Right cardiac atrium (tissue), 5 donors: ENCODE results near the gene SLC51A. TPM values are rescaled to one million over a fixed set of nuclear protein-coding genes. Genes with fewer than 3 reads are reported as not detected.

Experiments
- ATAC-seq, 2 donors: fragments of 200-7000 bp; cut with Tn5 transposase; one replicate each; pipeline versions ENCODE4 v1.8.0 to v1.9.1; 2020; ENCODE audit warnings: moderate library complexity in 2 of 2, mild to moderate bottlenecking in 1 of 2
- DNase-seq, 3 donors: peaks; one replicate each; pipeline ENCODE4 v3.0.0-alpha.2; 2020
- H3K27ac ChIP-seq: one replicate; pipeline ENCODE4 v1.5.1; 2013; ENCODE audit warnings: mild to moderate bottlenecking, low read length, control low read depth, moderate library complexity
- H3K27me3 ChIP-seq: one replicate; pipeline ENCODE4 v1.6.1; 2013; ENCODE audit not compliant: control insufficient read depth, insufficient read depth
- H3K4me1 ChIP-seq: one replicate; pipeline ENCODE4 v1.6.1; 2013; ENCODE audit warnings: low read length; ENCODE audit not compliant: control insufficient read depth, insufficient read depth
- H3K4me3 ChIP-seq: one replicate; pipeline ENCODE4 v1.5.1; 2013; ENCODE audit warnings: low read length, control low read depth
- H3K9me3 ChIP-seq: one replicate; pipeline ENCODE4 v1.6.1; 2013; ENCODE audit warnings: low read length; ENCODE audit not compliant: control insufficient read depth
- WGBS: extraction: QIAGEN DNeasy Blood & Tissue Kit; methylation state at CpG from one replicate; pipeline ENCODE4 v1.1.7; 2013; 5-methylcytosine and 5-hydroxymethylcytosine counted together
- intact Hi-C, 4 donors: fragments of 100-400 bp; cut with DNase I; formaldehyde crosslinking; loops; one replicate each; pipeline versions ENCODE4 v1.11.0 to v1.14.0; 2022 to 2023
- polyA plus RNA-seq: library from polyadenylated mRNA; stranded (reverse); fragments of 200-250 nt; gene quantifications from one replicate; pipeline ENCODE4 v1.2.3, GENCODE V29; 2013
- total RNA-seq, 4 donors: library from RNA; stranded (reverse); fragmentation: NEBNext Ultra II Directional; extraction: Animal tissue kit (Norgen Biotek cat#: 25700); gene quantifications; one replicate each; pipeline ENCODE4 v1.2.1, GENCODE V29; 2021
- donor health status: healthy with polysubstance abuse.
- donor health status: DM: no; HTN: yes; CAD: no.
- donor health status: DM: no; HTN: no; CAD: no.
- donor health status: DM: no; HTN: yes; CAD: no; lungs with severe emphysema.
- donor health status: DM: yes; HTN: yes; CAD: no.

SLC51A gene
- total and polyA plus RNA-seq, 5 donors, result 0.23 to 0.81 (median 0.68) TPM; not detected in 2

DNA sequence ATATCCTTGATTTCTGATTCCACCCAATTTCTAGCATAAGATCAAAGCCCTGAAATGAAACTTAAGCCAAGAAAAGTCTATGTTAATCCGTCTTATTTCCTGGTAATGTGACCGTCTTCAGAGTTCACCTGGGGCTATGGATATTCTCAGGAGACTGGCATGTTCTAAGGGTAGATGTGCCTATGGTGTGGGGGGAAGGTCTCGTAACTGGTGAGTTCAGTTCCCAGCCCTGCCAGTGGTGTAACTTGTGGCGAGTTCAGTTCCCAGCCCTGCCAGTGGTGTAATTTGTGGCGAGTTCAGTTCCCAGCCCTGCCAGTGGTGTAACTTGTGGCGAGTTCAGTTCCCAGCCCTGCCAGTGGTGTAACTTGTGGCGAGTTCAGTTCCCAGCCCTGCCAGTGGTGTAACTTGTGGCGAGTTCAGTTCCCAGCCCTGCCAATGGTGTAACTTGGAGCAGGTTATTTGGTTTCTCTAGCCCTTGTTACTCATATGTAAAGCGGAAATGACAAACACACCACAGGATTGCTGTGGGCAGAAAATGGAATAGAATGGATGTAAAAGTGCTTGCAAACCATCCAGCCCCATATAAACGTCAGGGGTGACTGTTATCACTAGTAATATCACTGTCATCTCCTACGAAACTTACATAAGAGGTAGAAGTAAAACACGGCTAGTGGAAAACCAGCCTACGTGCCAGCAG, 30.4 kb downstream of the SLC51A start:
- WGBS, result 86% methylated on average over 13 of the region's 13 CpGs
- no peak for ATAC-seq

DNA sequence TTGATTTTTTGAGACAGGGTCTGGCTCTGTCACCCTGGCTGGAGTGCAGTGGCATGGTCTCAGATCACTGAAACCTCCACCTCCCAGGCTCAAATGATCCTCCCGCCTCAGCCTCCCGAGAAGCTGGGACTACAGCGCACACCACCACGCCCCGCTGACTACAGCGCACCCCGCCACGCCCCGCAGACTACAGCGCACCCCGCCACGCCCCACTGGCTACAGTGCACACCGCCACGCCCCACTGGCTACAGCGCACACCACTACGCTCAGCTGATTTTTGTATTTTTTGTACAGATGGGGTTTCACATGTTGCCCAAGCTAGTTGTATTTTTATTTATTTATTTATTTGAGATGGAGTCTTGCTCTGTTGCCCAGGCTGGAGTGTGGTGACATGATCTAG, 35.6 kb downstream of the SLC51A start:
- no peak overlapping the region for H3K27ac ChIP-seq
- intact Hi-C loops, result loop anchor here in 2 of 4 donors (5.0 to 10.0 kb wide), 2 partner anchors 263 to 270 kb away; partner anchors contain the start of gene SMCO1 (in 1 of the 2)
- H3K4me1 ChIP-seq, result no peaks in the 10 kb centered on the region
- ATAC-seq (peak in 1 of 2 donors; percentile 58), DNase-seq (no peak)
- no peaks in the 10 kb centered on the region for H3K27me3 ChIP-seq
- no peaks in the 10 kb centered on the region for H3K9me3 ChIP-seq
- 98% methylated on average over 16 of the region's 16 CpGs for WGBS
- H3K4me3 ChIP-seq, result no peak overlapping the region

More for the DNA sequence above, 30.4 kb downstream of the SLC51A start:
- no peak overlapping the region for H3K27ac ChIP-seq
- no peak overlapping the region for H3K4me3 ChIP-seq
- no peak for DNase-seq
- no peaks in the 10 kb centered on the region for H3K27me3 ChIP-seq
- no peaks in the 10 kb centered on the region for H3K9me3 ChIP-seq
- intact Hi-C loops, result no loop called here
- H3K4me1 ChIP-seq, result no peaks in the 10 kb centered on the region

DNA sequence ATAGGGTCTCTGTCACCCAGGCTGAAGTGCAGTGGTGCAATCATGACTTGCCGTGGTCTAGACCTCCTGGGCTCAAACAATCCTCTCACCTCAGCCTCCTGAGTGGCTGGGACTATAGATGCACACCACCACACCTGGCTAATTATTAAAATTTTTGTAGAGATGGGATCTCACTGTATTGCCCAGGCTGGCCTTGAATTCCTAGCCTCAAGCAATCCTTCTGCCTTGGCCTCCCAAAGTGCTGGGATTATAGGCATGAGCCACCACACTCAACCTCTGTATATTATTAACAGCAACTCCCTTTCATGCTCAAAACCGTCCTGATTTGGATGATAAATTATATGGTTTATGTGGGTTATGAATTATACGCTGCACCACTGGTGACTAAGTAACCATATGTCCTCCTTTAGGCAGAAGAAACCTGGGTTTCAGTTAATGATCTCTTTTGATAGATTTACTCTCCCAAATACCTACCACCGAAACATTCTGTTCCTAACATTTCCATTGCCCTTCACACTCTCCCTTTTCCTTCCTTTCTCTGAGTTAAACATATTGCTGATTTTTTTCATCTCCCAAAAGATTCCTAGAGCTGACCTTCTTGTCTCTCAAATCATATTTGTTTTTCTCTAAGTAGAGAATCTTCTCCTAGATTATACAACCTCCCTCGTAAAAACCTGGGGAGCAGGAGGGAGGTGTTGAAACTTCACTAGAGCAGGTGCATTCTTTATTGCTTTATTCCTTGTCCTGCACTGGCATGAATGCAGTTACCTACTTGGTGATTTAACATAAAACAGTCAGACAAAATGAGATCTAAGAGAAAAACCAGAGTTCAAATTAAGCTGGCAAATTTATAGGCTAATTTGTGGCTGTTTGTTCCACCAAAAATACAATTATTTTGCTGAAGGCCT, 38.3 kb downstream of the SLC51A start:
- intact Hi-C loops, result loop anchor here in 2 of 4 donors (5.0 to 10.0 kb wide), 2 partner anchors 260 to 268 kb away; partner anchors contain the start of gene SMCO1 (in 1 of the 2)
- DNase-seq (no peak), ATAC-seq (no peak)
- 83% methylated on average over 5 of the region's 5 CpGs for WGBS
- no peak overlapping the region for H3K27ac ChIP-seq
- no peaks in the 10 kb centered on the region for H3K27me3 ChIP-seq
- no peaks in the 10 kb centered on the region for H3K9me3 ChIP-seq
- H3K4me3 ChIP-seq, result no peak overlapping the region
- no peaks in the 10 kb centered on the region for H3K4me1 ChIP-seq

DNA sequence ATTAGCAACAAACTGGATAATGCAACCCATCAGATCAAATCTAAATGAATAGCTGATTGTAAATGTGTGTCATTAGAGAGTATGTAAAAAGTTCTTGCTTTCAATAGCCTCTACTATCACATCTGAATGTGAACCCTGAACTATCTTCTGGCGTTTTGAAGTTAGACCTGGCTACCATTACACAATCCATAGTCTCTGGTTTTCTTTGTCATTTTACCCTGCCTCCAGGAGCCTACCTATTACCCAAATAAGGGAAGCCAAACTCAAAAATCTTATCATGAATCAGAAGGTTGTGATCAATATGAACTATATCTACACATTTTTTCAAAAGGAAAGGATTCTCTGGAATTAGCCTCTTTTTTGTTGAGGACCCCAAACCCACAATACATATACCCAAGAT, 39.4 kb downstream of the SLC51A start:
- H3K9me3 ChIP-seq, result no peaks in the 10 kb centered on the region
- intact Hi-C loops, result loop anchor here in 1 of 4 donors (10.0 kb wide), 1 partner anchor 259 kb away; the partner anchor contains the start of gene SMCO1
- H3K27me3 ChIP-seq, result no peaks in the 10 kb centered on the region
- no peak for DNase-seq
- whole genome bisulfite sequencing, result 75% methylated on average over 1 of the region's 1 CpG
- no peak overlapping the region for H3K4me3 ChIP-seq
- no peak overlapping the region for H3K27ac ChIP-seq
- no peaks in the 10 kb centered on the region for H3K4me1 ChIP-seq
- no peak for ATAC-seq

DNA sequence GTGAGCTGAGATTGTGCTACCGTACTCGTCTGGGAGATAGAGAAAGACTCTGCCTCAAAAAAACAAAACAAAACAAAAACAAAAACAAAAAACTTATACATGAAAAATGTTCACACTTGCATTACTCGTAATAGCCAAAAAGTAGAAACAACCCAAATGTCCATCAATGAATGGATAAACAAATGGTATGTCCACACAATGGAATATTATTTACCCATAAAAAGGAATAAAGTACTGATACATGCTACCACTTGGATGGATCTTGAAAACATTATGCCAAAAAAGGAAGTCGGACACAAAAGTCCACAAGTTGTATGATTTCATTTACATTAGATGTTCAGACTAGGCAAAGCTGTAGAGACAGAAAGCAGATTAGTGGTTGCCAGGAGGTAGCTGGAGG, 44.5 kb downstream of the SLC51A start:
- Histone ChIP-seq H3K4me1 (no peaks in the 10 kb centered on the region), H3K9me3 (no peaks in the 10 kb centered on the region), H3K27ac (no peak overlapping the region), H3K4me3 (no peak overlapping the region), H3K27me3 (no peaks in the 10 kb centered on the region)
- WGBS, result 99% methylated on average over 4 of the region's 4 CpGs
- intact Hi-C loops, result loop anchor here in 1 of 4 donors (10.0 kb wide), 1 partner anchor 254 kb away; the partner anchor contains the start of gene SMCO1
- DNase-seq, result no peak
- ATAC-seq, result no peak

DNA sequence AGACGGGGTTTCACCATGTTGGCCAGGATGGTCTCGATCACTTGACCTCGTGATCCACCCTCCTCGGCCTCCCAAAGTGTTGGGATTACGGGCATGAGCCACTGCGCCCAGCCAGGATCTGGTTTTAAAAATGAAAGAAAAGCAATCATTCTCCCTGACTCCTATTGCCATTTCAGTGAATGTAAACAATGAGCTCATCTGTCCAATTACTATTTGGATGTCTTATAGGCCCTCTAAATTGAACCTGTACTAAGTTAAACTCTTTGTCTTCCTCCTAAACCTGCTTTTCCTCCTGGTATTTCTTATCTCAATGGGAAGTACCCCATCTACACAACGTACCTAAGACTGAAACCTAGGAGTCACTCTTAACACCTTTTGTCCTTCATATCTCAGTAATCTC, 47.5 kb downstream of the SLC51A start:
- no peaks in the 10 kb centered on the region for H3K9me3 ChIP-seq
- ATAC-seq (no peak), DNase-seq (no peak)
- no peaks in the 10 kb centered on the region for H3K27me3 ChIP-seq
- WGBS, result 93% methylated on average over 7 of the region's 7 CpGs
- H3K4me3 ChIP-seq, result no peak overlapping the region
- H3K27ac ChIP-seq, result no peak overlapping the region
- intact Hi-C loops, result loop anchor here in 1 of 4 donors (10.0 kb wide), 1 partner anchor 251 kb away; the partner anchor contains the start of gene SMCO1
- peaks cover 1% of the 10 kb centered on the region for H3K4me1 ChIP-seq

DNA sequence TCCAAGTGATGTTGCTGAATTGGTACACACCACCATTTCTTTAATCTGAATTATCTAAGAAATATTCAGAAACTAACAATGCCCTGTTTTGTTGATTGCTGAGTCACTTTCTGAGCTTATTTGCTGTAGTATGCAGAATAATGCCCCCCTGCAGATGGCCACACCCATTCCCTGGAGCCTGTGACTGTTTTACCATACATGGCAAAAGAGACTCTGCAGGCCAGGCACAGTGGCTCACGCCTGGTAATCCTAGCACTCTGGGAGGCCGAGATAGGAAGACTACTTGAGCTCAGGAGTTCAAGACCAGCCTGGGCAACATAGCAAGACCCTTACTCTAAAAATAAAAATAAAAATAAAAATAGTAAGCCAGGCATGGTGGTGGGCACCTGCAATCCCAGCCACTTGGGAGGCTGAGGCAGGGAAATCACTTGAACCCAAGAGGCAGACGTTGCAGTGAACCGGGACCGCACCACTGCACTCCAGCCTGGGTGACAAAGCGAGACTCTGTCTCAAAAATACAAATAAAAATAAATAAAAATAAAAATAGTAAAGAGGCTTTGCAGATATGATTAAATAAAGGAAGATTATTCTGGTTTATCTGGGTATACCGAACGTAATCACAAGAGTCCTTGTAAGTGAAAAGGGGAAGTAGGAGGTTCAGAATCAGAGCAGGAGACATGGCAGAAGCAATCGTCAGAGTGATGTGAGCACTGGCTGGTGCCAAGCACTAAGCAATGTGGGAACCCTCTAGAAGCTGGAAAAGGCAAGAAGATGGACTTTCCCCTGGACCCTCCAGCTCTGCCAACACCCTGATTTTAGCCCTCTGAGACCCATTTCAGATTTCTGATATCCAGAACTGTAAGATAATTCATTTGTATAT, 52.2 kb downstream of the SLC51A start:
- WGBS, result 74% methylated on average over 9 of the region's 9 CpGs
- H3K4me3 ChIP-seq, result no peak overlapping the region
- no peak overlapping the region for H3K27ac ChIP-seq
- ATAC-seq (peak; percentile 39 to 76), DNase-seq (peak in 1 of 3 donors; percentile 53)
- peaks cover 1% of the 10 kb centered on the region for H3K4me1 ChIP-seq
- H3K27me3 ChIP-seq, result no peaks in the 10 kb centered on the region
- intact Hi-C loops, result loop anchor here in 1 of 4 donors (10.0 kb wide), 1 partner anchor 246 kb away; the partner anchor contains the start of gene SMCO1
- no peaks in the 10 kb centered on the region for H3K9me3 ChIP-seq

DNA sequence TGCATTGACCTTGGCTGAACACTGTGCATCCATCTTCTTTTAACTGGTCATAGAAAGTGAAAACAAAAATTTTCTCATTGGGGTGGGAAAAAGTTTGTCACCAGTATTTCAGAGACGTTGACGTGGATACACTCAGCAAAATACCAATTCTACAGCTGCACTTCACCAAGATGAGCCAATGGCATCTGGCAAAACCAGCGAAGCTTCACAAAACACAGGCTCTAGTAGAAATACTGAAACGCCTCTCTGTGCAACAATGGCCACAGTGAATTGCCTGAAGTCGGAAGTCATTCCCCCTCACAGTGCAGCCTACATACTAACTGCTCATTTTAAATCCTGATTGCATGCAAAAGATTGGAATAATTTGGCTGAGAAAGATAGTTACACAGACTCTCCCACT, 54.2 kb downstream of the SLC51A start:
- no peaks in the 10 kb centered on the region for H3K9me3 ChIP-seq
- intact Hi-C loops, result no loop called here
- H3K27ac ChIP-seq, result no peak overlapping the region
- ATAC-seq, result no peak
- WGBS, result 95% methylated on average over 5 of the region's 5 CpGs
- DNase-seq, result no peak
- H3K4me1 ChIP-seq, result peaks cover 3% of the 10 kb centered on the region
- no peak overlapping the region for H3K4me3 ChIP-seq
- H3K27me3 ChIP-seq, result no peaks in the 10 kb centered on the region

DNA sequence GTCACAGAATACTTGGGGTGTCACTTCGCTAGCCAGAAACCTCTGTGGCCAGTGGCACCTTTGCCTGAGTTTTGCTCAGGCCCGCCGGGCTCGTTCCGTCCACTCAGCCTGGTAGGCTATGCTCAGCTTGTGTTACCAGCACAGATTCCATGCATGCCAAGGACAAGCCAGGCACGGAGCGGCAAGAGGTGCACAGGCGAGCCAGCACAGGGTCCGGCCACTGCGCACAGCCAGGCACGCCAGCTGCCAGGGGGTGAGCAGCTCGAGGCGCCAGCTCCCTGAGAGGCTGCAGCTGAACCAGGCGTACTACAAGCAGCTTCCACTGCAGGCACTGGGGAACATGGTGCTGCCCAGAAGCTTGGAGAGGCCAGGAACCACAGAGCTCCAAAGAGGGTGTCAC, 56.5 kb downstream of the SLC51A start:
- H3K27me3 ChIP-seq, result no peaks in the 10 kb centered on the region
- whole genome bisulfite sequencing, result 78% methylated on average over 14 of the region's 14 CpGs
- peak overlapping the region; percentile 37 for H3K27ac ChIP-seq
- ATAC-seq (peak; percentile 48 to 90), DNase-seq (peak in 2 of 3 donors; percentile 72 to 74)
- no peak overlapping the region for H3K4me3 ChIP-seq
- intact Hi-C loops, result no loop called here
- no peaks in the 10 kb centered on the region for H3K9me3 ChIP-seq
- peaks cover 3% of the 10 kb centered on the region for H3K4me1 ChIP-seq

DNA sequence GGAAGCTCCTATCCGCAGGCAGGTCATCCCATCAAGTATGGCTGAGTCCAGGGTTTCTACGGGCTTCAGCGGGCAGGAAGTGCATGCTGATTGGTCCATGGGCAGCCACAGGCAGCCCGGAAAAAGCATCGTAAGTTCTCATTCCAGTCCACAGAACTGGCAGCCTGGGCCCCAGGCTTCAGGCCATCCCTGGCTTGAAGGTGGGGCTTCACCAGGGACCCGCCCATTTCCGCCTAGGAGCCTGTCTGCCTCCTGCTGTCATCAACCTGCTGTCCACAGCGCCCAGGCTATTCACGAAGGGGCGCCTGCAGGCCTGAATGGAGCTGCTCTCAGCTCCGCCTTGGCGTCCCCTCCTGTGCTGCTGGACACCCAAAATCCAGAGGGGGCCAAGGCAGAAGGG, 57.3 kb downstream of the SLC51A start:
- Histone ChIP-seq H3K4me1 (peaks cover 5% of the 10 kb centered on the region), H3K27me3 (no peaks in the 10 kb centered on the region), H3K4me3 (no peak overlapping the region), H3K27ac (no peak overlapping the region), H3K9me3 (no peaks in the 10 kb centered on the region)
- DNase-seq (peak in 1 of 3 donors; percentile 22), ATAC-seq (peak in 1 of 2 donors; percentile 10)
- intact Hi-C loops, result no loop called here
- WGBS, result 96% methylated on average over 12 of the region's 12 CpGs
